ENCODE measurements around the gene GADD45A. TPM values are rescaled to one million over a fixed set of nuclear protein-coding genes. Genes with fewer than 3 reads are reported as not detected.

Gene GADD45A
- total and polyA plus RNA-seq, 9 of the 15 experiments (the other 6 are each of a cell fraction or from before 2014, with no cell fraction given): 21.3 to 156 (median 62.1) TPM

- DNase-seq (ENCODE audit: extremely low read depth in 1 of 4, low spot score in 3 of 4): no peak
- intact Hi-C loops (cut with micrococcal nuclease): no loop called here
- peaks cover 7 to 33% of the 10 kb centered on the region in 2 experiments; a peak in 3 of 5 replicates for H3K4me1 ChIP-seq (replicated peaks in 1 of 2; ENCODE audit: control insufficient read depth in 2 of 2, insufficient read depth in 2 of 2, low read length in 2 of 2)
Measured at GRCh38 chr1:67719329-67720196, 34.6 kb downstream of the GADD45A start.

GRCh38 chr1:67721112-67721511, 36.1 kb downstream of the GADD45A start:
- Histone ChIP-seq H3K9me3 (replicated peaks; ENCODE audit: control insufficient read depth, insufficient read depth, low read depth, low read length) (no peaks in the 10 kb centered on the region), H3K79me2 (ENCODE audit: control insufficient read depth, insufficient read depth, low read length) (no peaks in the 10 kb centered on the region), H3K36me3 (ENCODE audit: control insufficient read depth, insufficient read depth, low read length) (no peaks in the 10 kb centered on the region), H3K27ac (ENCODE audit: extremely low read depth, low read depth, low read length) (no peak overlapping the region), H4K20me1 (replicated peaks; ENCODE audit: control insufficient read depth, insufficient read depth, low read length) (no peaks in the 10 kb centered on the region), H3K4me1 (replicated peaks in 1 of 2; ENCODE audit: control insufficient read depth in 2 of 2, insufficient read depth in 2 of 2, low read length in 2 of 2) (peaks cover 7 to 34% of the 10 kb centered on the region in 2 experiments; a peak in 3 of 5 replicates), H3K27me3 (ENCODE audit: control insufficient read depth in 2 of 2, insufficient read depth in 2 of 2, low read length in 2 of 2) (no peaks in the 10 kb centered on the region), H2AFZ (ENCODE audit: low read depth, low read length) (no peak overlapping the region), H3K9me1 (ENCODE audit: control insufficient read depth, insufficient read depth, low read length) (no peaks in the 10 kb centered on the region), H3K4me2 (ENCODE audit: insufficient read depth, low read length) (no peak overlapping the region), H3K4me3 (no peak overlapping the region), H3K9ac (ENCODE audit: insufficient read depth in 1 of 2, low read depth in 2 of 2, low read length in 2 of 2) (no peak overlapping the region; a peak in 1 of 4 replicates)
- no peak for FAIRE-seq
- CTCF ChIA-PET (ENCODE audit: low intra/inter-chr PET ratio): no interaction called here
- WGBS (ENCODE audit: insufficient coverage, low coverage, missing lambda C conversion rate): 75% methylated on average over 4 of the region's 4 CpGs
- in situ Hi-C loops (cut with MboI) (no loop called here), intact Hi-C loops (cut with micrococcal nuclease) (no loop called here)
- no peak for TF ChIP-seq CHD4 (IDR thresholded peaks at IDR 0.05; ENCODE audit: insufficient read depth, insufficient replicate concordance, low read depth, low read length, poor library complexity, severe bottlenecking)
- POLR2A ChIA-PET: interaction anchor here (0.7 to 1.3 kb wide), 3 partner anchors 10 to 93 kb away, joined by 3 to 5 read pairs (median 3); no protein-coding TSS in a partner anchor
- DNase-seq (ENCODE audit: extremely low read depth in 1 of 4, low spot score in 3 of 4): no peak
- no peak for ATAC-seq
- no TSS peak for BruUV-seq (replicated peaks)

More at GRCh38 chr1:67719329-67720196, 34.6 kb downstream of the GADD45A start:
- WGBS (ENCODE audit: insufficient coverage, low coverage, missing lambda C conversion rate): 78% methylated on average over 6 of the region's 6 CpGs
- Histone ChIP-seq H3K4me2 (ENCODE audit: insufficient read depth, low read length) (no peak overlapping the region), H3K36me3 (ENCODE audit: control insufficient read depth, insufficient read depth, low read length) (no peaks in the 10 kb centered on the region), H3K27me3 (ENCODE audit: control insufficient read depth in 2 of 2, insufficient read depth in 2 of 2, low read length in 2 of 2) (no peaks in the 10 kb centered on the region), H3K79me2 (ENCODE audit: control insufficient read depth, insufficient read depth, low read length) (no peaks in the 10 kb centered on the region), H3K9me3 (replicated peaks; ENCODE audit: control insufficient read depth, insufficient read depth, low read depth, low read length) (no peaks in the 10 kb centered on the region), H3K4me3 (no peak overlapping the region), H4K20me1 (replicated peaks; ENCODE audit: control insufficient read depth, insufficient read depth, low read length) (no peaks in the 10 kb centered on the region), H3K27ac (ENCODE audit: extremely low read depth, low read depth, low read length) (no peak overlapping the region), H3K9me1 (ENCODE audit: control insufficient read depth, insufficient read depth, low read length) (no peaks in the 10 kb centered on the region), H3K9ac (ENCODE audit: insufficient read depth in 1 of 2, low read depth in 2 of 2, low read length in 2 of 2) (no peak overlapping the region), H2AFZ (ENCODE audit: low read depth, low read length) (peak overlapping the region; percentile 22; the same call in 1 of the 2 replicates)
- ATAC-seq (no peak), FAIRE-seq (no peak)
- in situ Hi-C loops (cut with MboI): no loop called here
- TF ChIP-seq ADNP (tag; IDR thresholded peaks at IDR 0.05) (no peak), KDM1A (IDR thresholded peaks at IDR 0.05) (no peak), MEIS2 (IDR thresholded peaks at IDR 0.05; ENCODE audit: partially characterized antibody) (peak; percentile 30), RBBP5 (IDR thresholded peaks at IDR 0.05; ENCODE audit: borderline replicate concordance, insufficient read depth, low read length, poor library complexity, severe bottlenecking) (no peak), KLF6 (CRISPR knock-in tag; IDR thresholded peaks at IDR 0.05; ENCODE audit: borderline replicate concordance) (no peak), ESRRB (CRISPR knock-in tag; IDR thresholded peaks at IDR 0.05; ENCODE audit: borderline replicate concordance) (no peak)
- CTCF ChIA-PET (ENCODE audit: low intra/inter-chr PET ratio): no interaction called here
- POLR2A ChIA-PET: interaction anchor here (0.8 to 1.7 kb wide), 7 partner anchors 8 to 33 kb away, joined by 4 to 8 read pairs (median 5); no protein-coding TSS in a partner anchor
- no TSS peak for BruUV-seq (replicated peaks)
